Activated T-cell treated with anti-CD3 and anti-CD28 coated beads, Interleukin-2, amount 50 U/mL, for 4 hours (primary cell): ENCODE measurements around the gene DZIP1. TPM values are rescaled to one million over a fixed set of nuclear protein-coding genes. Genes with fewer than 3 reads are reported as not detected.
"Not testable (repeated sequence)": the region's sequence is repeated elsewhere in the genome, so short reads cannot be mapped to it uniquely, and the experiment has no call there.

ENCODE experiments used
- ATAC-seq, 2 donors: fragments of 200-7000 bp; cut with Tn5 transposase; one replicate each; pipeline ENCODE4 v1.10.0; 2021
- DNase-seq: peaks from one replicate; pipeline ENCODE4 v3.0.0-alpha.2; 2020
- H3K27me3 Mint-ChIP-seq: one replicate; pipeline ENCODE4 v1.8.0; 2021; ENCODE audit warnings: low read depth, mixed read lengths
- H3K36me3 Mint-ChIP-seq: one replicate; pipeline ENCODE4 v1.8.0; 2022; ENCODE audit warnings: mixed read lengths; ENCODE audit not compliant: insufficient read depth
- H3K4me1 Mint-ChIP-seq: one replicate; pipeline ENCODE4 v1.8.0; 2021; ENCODE audit warnings: low read depth, mixed read lengths
- H3K4me3 Mint-ChIP-seq: one replicate; pipeline ENCODE4 v1.8.0; 2021; ENCODE audit warnings: mild to moderate bottlenecking, moderate library complexity, mixed read lengths
- H3K9me3 Mint-ChIP-seq: one replicate; pipeline ENCODE4 v1.8.0; 2021; ENCODE audit warnings: mixed read lengths
- total RNA-seq, 3 donors: library from RNA; stranded (reverse); gene quantifications; one replicate each; pipeline ENCODE4 v1.2.1, GENCODE V29; 2021

The DZIP1 gene
- total RNA-seq, 3 donors from 2014 or later: 0.16 to 0.23 TPM; not detected in 1

GRCh38 chr13:95603887-95604555 lies 40.5 kb downstream of the DZIP1 start:
- H3K4me1 Mint-ChIP-seq: no peaks in the 10 kb centered on the region
- H3K9me3 Mint-ChIP-seq: no peaks in the 10 kb centered on the region
- DNase-seq (no peak), ATAC-seq (no peak)
- no peaks in the 10 kb centered on the region for H3K36me3 Mint-ChIP-seq
- peaks cover 18% of the 10 kb centered on the region for H3K27me3 Mint-ChIP-seq
- no peak overlapping the region for H3K4me3 Mint-ChIP-seq

GRCh38 chr13:95601906-95602305 lies 42.6 kb downstream of the DZIP1 start:
- no peak overlapping the region for H3K4me3 Mint-ChIP-seq
- H3K36me3 Mint-ChIP-seq: no peaks in the 10 kb centered on the region
- H3K9me3 Mint-ChIP-seq: no peaks in the 10 kb centered on the region
- DNase-seq: no peak
- H3K4me1 Mint-ChIP-seq: no peaks in the 10 kb centered on the region
- peaks cover 12% of the 10 kb centered on the region for H3K27me3 Mint-ChIP-seq
- ATAC-seq: no peak

- H3K9me3 Mint-ChIP-seq: no peaks in the 10 kb centered on the region
- ATAC-seq: no peak
- peaks cover 12% of the 10 kb centered on the region for H3K27me3 Mint-ChIP-seq
- no peaks in the 10 kb centered on the region for H3K4me1 Mint-ChIP-seq
- no peak overlapping the region for H3K4me3 Mint-ChIP-seq
- H3K36me3 Mint-ChIP-seq: no peaks in the 10 kb centered on the region
- no peak for DNase-seq
Observed at GRCh38 chr13:95601216-95601615, 43.3 kb downstream of the DZIP1 start.

GRCh38 chr13:95596701-95597100 lies 47.8 kb downstream of the DZIP1 start:
- peaks cover 1% of the 10 kb centered on the region for H3K27me3 Mint-ChIP-seq
- ATAC-seq (no peak), DNase-seq (no peak)
- no peak overlapping the region for H3K4me3 Mint-ChIP-seq
- no peaks in the 10 kb centered on the region for H3K36me3 Mint-ChIP-seq
- no peaks in the 10 kb centered on the region for H3K9me3 Mint-ChIP-seq
- no peaks in the 10 kb centered on the region for H3K4me1 Mint-ChIP-seq

- Mint-ChIP-seq H3K4me1 (no peaks in the 10 kb centered on the region), H3K27me3 (peaks cover 11% of the 10 kb centered on the region), H3K36me3 (no peaks in the 10 kb centered on the region), H3K9me3 (no peaks in the 10 kb centered on the region), H3K4me3 (no peak overlapping the region)
- ATAC-seq: no peak
- no peak for DNase-seq
Observed at GRCh38 chr13:95593462-95593861, 51.0 kb downstream of the DZIP1 start.

- Mint-ChIP-seq H3K4me1 (no peaks in the 10 kb centered on the region), H3K9me3 (no peaks in the 10 kb centered on the region), H3K27me3 (peaks cover 11% of the 10 kb centered on the region), H3K4me3 (no peak overlapping the region), H3K36me3 (no peaks in the 10 kb centered on the region)
- DNase-seq: no peak
- ATAC-seq: no peak
Observed at GRCh38 chr13:95588721-95589120, 55.8 kb downstream of the DZIP1 start.

- Mint-ChIP-seq H3K4me3 (no peak overlapping the region), H3K9me3 (no peaks in the 10 kb centered on the region), H3K4me1 (no peaks in the 10 kb centered on the region), H3K36me3 (no peaks in the 10 kb centered on the region), H3K27me3 (peaks cover 11% of the 10 kb centered on the region)
- no peak for DNase-seq
- no peak for ATAC-seq
Observed at GRCh38 chr13:95588134-95588533, 56.4 kb downstream of the DZIP1 start.

- no peak overlapping the region for H3K4me3 Mint-ChIP-seq
- H3K36me3 Mint-ChIP-seq: no peaks in the 10 kb centered on the region
- ATAC-seq (no peak), DNase-seq (no peak)
- H3K27me3 Mint-ChIP-seq: peaks cover 11% of the 10 kb centered on the region
- no peaks in the 10 kb centered on the region for H3K4me1 Mint-ChIP-seq
- H3K9me3 Mint-ChIP-seq: no peaks in the 10 kb centered on the region
Observed at GRCh38 chr13:95585867-95586266, 58.6 kb downstream of the DZIP1 start.

- peaks cover 10% of the 10 kb centered on the region for H3K27me3 Mint-ChIP-seq
- ATAC-seq (peak; percentile 30 to 63), DNase-seq (no peak)
- no peak overlapping the region for H3K4me3 Mint-ChIP-seq
- no peaks in the 10 kb centered on the region for H3K9me3 Mint-ChIP-seq
- no peaks in the 10 kb centered on the region for H3K4me1 Mint-ChIP-seq
- H3K36me3 Mint-ChIP-seq: no peaks in the 10 kb centered on the region
Observed at GRCh38 chr13:95579303-95579702, 65.2 kb downstream of the DZIP1 start.

- Mint-ChIP-seq H3K36me3 (no peaks in the 10 kb centered on the region), H3K27me3 (peaks cover 22% of the 10 kb centered on the region), H3K4me1 (no peaks in the 10 kb centered on the region), H3K9me3 (no peaks in the 10 kb centered on the region), H3K4me3 (no peak overlapping the region)
- no peak for DNase-seq
- no peak for ATAC-seq
Observed at GRCh38 chr13:95573221-95573620, 71.3 kb downstream of the DZIP1 start.

GRCh38 chr13:95571941-95572340 lies 72.6 kb downstream of the DZIP1 start:
- Mint-ChIP-seq H3K27me3 (peaks cover 27% of the 10 kb centered on the region), H3K36me3 (no peaks in the 10 kb centered on the region)

GRCh38 chr13:95570016-95570415 lies 74.5 kb downstream of the DZIP1 start:
- Mint-ChIP-seq H3K4me3 (no peak overlapping the region), H3K27me3 (peaks cover 27% of the 10 kb centered on the region), H3K36me3 (no peaks in the 10 kb centered on the region), H3K9me3 (no peaks in the 10 kb centered on the region), H3K4me1 (no peaks in the 10 kb centered on the region)
- DNase-seq (no peak), ATAC-seq (no peak)

More at GRCh38 chr13:95571941-95572340, 72.6 kb downstream of the DZIP1 start:
- Mint-ChIP-seq H3K4me1 (no peaks in the 10 kb centered on the region), H3K4me3 (no peak overlapping the region), H3K9me3 (no peaks in the 10 kb centered on the region)
- DNase-seq (no peak), ATAC-seq (no peak)

GRCh38 chr13:95568131-95568530 lies 76.4 kb downstream of the DZIP1 start:
- no peaks in the 10 kb centered on the region for H3K9me3 Mint-ChIP-seq
- H3K4me3 Mint-ChIP-seq: no peak overlapping the region
- ATAC-seq: no peak
- no peaks in the 10 kb centered on the region for H3K36me3 Mint-ChIP-seq
- peaks cover 22% of the 10 kb centered on the region for H3K27me3 Mint-ChIP-seq
- DNase-seq: no peak
- no peaks in the 10 kb centered on the region for H3K4me1 Mint-ChIP-seq

GRCh38 chr13:95565758-95566157 lies 78.7 kb downstream of the DZIP1 start:
- DNase-seq, H3K9me3 Mint-ChIP-seq, H3K4me1 Mint-ChIP-seq, H3K36me3 Mint-ChIP-seq, H3K4me3 Mint-ChIP-seq, ATAC-seq: not testable (repeated sequence)
- peaks cover 16% of the 10 kb centered on the region for H3K27me3 Mint-ChIP-seq

- H3K36me3 Mint-ChIP-seq: no peaks in the 10 kb centered on the region
- peaks cover 15% of the 10 kb centered on the region for H3K27me3 Mint-ChIP-seq
- DNase-seq (no peak), ATAC-seq (no peak)
- no peaks in the 10 kb centered on the region for H3K9me3 Mint-ChIP-seq
- no peak overlapping the region for H3K4me3 Mint-ChIP-seq
- H3K4me1 Mint-ChIP-seq: no peaks in the 10 kb centered on the region
Observed at GRCh38 chr13:95564733-95565291, 79.7 kb downstream of the DZIP1 start.
